ENCODE data around the gene PAX3.

DNA sequence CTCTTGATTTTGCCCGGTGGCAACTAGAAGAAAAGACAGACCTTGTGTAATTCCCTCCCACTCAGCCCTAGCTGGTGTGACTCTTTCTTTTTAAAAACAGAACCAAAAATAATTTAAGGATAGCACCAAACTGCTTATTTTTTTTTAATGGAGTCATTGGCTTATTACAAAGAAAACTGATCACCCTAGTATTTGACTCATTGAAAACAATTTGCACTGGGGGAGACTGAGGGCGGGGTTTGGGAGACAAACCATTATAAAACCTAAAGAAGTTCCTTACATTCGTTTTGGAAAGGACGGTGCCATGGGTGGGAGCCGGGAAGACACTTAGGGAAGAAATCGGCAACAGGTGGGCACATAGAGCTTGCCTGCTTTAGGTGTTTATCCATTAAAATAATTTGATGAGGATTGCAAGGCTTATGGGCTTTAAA, 2.5 kb downstream of the PAX3 start:
- TF ChIP-seq, protein P1, sequence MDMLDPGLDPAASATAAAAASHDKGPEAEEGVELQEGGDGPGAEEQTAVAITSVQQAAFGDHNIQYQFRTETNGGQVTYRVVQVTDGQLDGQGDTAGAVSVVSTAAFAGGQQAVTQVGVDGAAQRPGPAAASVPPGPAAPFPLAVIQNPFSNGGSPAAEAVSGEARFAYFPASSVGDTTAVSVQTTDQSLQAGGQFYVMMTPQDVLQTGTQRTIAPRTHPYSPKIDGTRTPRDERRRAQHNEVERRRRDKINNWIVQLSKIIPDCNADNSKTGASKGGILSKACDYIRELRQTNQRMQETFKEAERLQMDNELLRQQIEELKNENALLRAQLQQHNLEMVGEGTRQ (CRISPR knock-in tag; IDR thresholded peaks at IDR 0.05) = no peak
- TF ChIP-seq ZNF232 (CRISPR knock-in tag; IDR thresholded peaks at IDR 0.05) (no peak), CREB1 (CRISPR knock-in tag; IDR thresholded peaks at IDR 0.05) (no peak), NR2C2 (CRISPR knock-in tag; IDR thresholded peaks at IDR 0.05) (no peak), ETV6 (CRISPR knock-in tag; IDR thresholded peaks at IDR 0.05) (no peak), IRF2 (CRISPR knock-in tag; IDR thresholded peaks at IDR 0.05; ENCODE audit: borderline replicate concordance, low read depth) (no peak), JUN (CRISPR knock-in tag; IDR thresholded peaks at IDR 0.05) (no peak), CBFB (CRISPR knock-in tag; IDR thresholded peaks at IDR 0.05; ENCODE audit: low read depth) (no peak)
- TF ChIP-seq, protein P2, sequence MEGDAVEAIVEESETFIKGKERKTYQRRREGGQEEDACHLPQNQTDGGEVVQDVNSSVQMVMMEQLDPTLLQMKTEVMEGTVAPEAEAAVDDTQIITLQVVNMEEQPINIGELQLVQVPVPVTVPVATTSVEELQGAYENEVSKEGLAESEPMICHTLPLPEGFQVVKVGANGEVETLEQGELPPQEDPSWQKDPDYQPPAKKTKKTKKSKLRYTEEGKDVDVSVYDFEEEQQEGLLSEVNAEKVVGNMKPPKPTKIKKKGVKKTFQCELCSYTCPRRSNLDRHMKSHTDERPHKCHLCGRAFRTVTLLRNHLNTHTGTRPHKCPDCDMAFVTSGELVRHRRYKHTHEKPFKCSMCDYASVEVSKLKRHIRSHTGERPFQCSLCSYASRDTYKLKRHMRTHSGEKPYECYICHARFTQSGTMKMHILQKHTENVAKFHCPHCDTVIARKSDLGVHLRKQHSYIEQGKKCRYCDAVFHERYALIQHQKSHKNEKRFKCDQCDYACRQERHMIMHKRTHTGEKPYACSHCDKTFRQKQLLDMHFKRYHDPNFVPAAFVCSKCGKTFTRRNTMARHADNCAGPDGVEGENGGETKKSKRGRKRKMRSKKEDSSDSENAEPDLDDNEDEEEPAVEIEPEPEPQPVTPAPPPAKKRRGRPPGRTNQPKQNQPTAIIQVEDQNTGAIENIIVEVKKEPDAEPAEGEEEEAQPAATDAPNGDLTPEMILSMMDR (IDR thresholded peaks at IDR 0.05) = no peak
- TF ChIP-seq, protein P3, sequence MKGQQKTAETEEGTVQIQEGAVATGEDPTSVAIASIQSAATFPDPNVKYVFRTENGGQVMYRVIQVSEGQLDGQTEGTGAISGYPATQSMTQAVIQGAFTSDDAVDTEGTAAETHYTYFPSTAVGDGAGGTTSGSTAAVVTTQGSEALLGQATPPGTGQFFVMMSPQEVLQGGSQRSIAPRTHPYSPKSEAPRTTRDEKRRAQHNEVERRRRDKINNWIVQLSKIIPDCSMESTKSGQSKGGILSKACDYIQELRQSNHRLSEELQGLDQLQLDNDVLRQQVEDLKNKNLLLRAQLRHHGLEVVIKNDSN (CRISPR knock-in tag; IDR thresholded peaks at IDR 0.05) = no peak
- TF ChIP-seq, protein P4, sequence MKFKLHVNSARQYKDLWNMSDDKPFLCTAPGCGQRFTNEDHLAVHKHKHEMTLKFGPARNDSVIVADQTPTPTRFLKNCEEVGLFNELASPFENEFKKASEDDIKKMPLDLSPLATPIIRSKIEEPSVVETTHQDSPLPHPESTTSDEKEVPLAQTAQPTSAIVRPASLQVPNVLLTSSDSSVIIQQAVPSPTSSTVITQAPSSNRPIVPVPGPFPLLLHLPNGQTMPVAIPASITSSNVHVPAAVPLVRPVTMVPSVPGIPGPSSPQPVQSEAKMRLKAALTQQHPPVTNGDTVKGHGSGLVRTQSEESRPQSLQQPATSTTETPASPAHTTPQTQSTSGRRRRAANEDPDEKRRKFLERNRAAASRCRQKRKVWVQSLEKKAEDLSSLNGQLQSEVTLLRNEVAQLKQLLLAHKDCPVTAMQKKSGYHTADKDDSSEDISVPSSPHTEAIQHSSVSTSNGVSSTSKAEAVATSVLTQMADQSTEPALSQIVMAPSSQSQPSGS (CRISPR knock-in tag; IDR thresholded peaks at IDR 0.05; ENCODE audit: borderline replicate concordance, low read depth) = no peak

All from WTC11 (cell line).